ENCODE measurements around the gene PHF8.

PHF8 gene

GRCh38 chrX:54076903-54077302, 32.6 kb upstream of the PHF8 start:
- DNase-seq (ENCODE audit: low read depth): peak; percentile 46
- no peak for TF ChIP-seq CTCF (conservative IDR thresholded peaks at IDR 0.05; ENCODE audit: low read length)
- no peak overlapping the region for H3K4me3 ChIP-seq (ENCODE audit: low read length)

- no peak for TF ChIP-seq CTCF (conservative IDR thresholded peaks at IDR 0.05; ENCODE audit: low read length)
- no peak for DNase-seq (ENCODE audit: low read depth)
- no peak overlapping the region for H3K4me3 ChIP-seq (ENCODE audit: low read length)
Observed at GRCh38 chrX:54074826-54075225, 30.6 kb upstream of the PHF8 start.

GRCh38 chrX:54067766-54068165, 23.5 kb upstream of the PHF8 start:
- no peak for DNase-seq (ENCODE audit: low read depth)
- no peak overlapping the region for H3K4me3 ChIP-seq (ENCODE audit: low read length)
- TF ChIP-seq CTCF (conservative IDR thresholded peaks at IDR 0.05; ENCODE audit: low read length): no peak

GRCh38 chrX:54066841-54067240, 22.6 kb upstream of the PHF8 start:
- DNase-seq (ENCODE audit: low read depth): peak; percentile 56
- TF ChIP-seq CTCF (conservative IDR thresholded peaks at IDR 0.05; ENCODE audit: low read length): no peak
- no peak overlapping the region for H3K4me3 ChIP-seq (ENCODE audit: low read length)

- DNase-seq (ENCODE audit: low read depth): no peak
- no peak for TF ChIP-seq CTCF (conservative IDR thresholded peaks at IDR 0.05; ENCODE audit: low read length)
- no peak overlapping the region for H3K4me3 ChIP-seq (ENCODE audit: low read length)
Observed at GRCh38 chrX:54064564-54064963, 20.3 kb upstream of the PHF8 start.

GRCh38 chrX:54063361-54063760, 19.1 kb upstream of the PHF8 start:
- DNase-seq (ENCODE audit: low read depth): no peak
- TF ChIP-seq CTCF (conservative IDR thresholded peaks at IDR 0.05; ENCODE audit: low read length): no peak

GRCh38 chrX:54049801-54050200, 5.5 kb upstream of the PHF8 start:
- no peak overlapping the region for H3K4me3 ChIP-seq (ENCODE audit: low read length)
- no peak for TF ChIP-seq CTCF (conservative IDR thresholded peaks at IDR 0.05; ENCODE audit: low read length)
- no peak for DNase-seq (ENCODE audit: low read depth)

More at GRCh38 chrX:54063361-54063760, 19.1 kb upstream of the PHF8 start:
- no peak overlapping the region for H3K4me3 ChIP-seq (ENCODE audit: low read length)
